Stimulated activated effector memory CD8-positive, alpha-beta T cell treated with anti-CD3 and anti-CD28 coated beads, Interleukin-12 subunit alpha, Interleukin-12 subunit beta, amount 100 ng/mL, for 72 hours (primary cell): Measurements from ENCODE around the gene ASXL1.
"Not testable (repeated sequence)": the region's sequence is repeated elsewhere in the genome, so short reads cannot be mapped to it uniquely, and the experiment has no call there.

Experiments
- ATAC-seq: fragments of 150-1000 bp; cut with Tn5 transposase; 2 replicates; pipeline ENCODE4 v1.10.0; 2021
- DNase-seq, 2 donors: peaks; one replicate each; pipeline ENCODE4 v3.0.0; 2021 to 2022; ENCODE audit warnings: low spot score in 2 of 2
- H3K27ac Mint-ChIP-seq: one replicate; pipeline ENCODE4 v1.8.0; 2022; ENCODE audit warnings: mild to moderate bottlenecking, mixed read lengths
- H3K36me3 Mint-ChIP-seq: one replicate; pipeline ENCODE4 v1.8.0; 2022; ENCODE audit warnings: mild to moderate bottlenecking, mixed read lengths
- H3K4me1 Mint-ChIP-seq: one replicate; pipeline ENCODE4 v1.8.0; 2022; ENCODE audit warnings: mixed read lengths
- H3K4me3 Mint-ChIP-seq: one replicate; pipeline ENCODE4 v1.8.0; 2022; ENCODE audit warnings: mild to moderate bottlenecking, mixed read lengths
- H3K9me3 Mint-ChIP-seq: one replicate; pipeline ENCODE4 v1.8.0; 2022; ENCODE audit warnings: mixed read lengths

Gene ASXL1

DNA sequence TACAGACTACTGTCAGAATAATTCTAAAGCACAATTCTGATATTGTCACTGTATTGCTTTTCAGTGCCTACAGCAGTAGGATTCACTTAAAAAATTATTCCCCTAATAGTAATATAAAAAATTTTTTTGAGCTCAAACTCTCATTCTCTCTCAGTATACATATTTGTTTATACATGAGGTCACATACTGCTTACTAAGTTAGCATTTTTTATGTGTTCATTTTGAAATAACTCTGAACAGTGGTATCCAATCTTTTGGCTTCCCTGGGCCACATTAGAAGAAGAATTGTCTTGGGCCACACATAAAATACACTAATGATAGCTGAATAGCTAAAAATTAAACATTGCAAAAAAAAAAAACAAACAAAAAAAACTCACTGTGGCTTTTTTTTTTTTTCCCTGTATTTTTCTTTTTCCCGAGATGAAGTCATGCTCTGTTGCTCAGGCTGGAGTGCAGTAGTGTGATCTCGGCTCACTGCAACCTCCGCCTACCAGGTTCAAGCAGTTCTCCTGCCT is 38.6 kb downstream of the ASXL1 start:
- no peaks in the 10 kb centered on the region for H3K9me3 Mint-ChIP-seq
- ATAC-seq (no peak), DNase-seq (no peak)
- H3K36me3 Mint-ChIP-seq = peaks cover 98% of the 10 kb centered on the region
- H3K27ac Mint-ChIP-seq = no peak overlapping the region
- peaks cover 30% of the 10 kb centered on the region for H3K4me1 Mint-ChIP-seq
- no peak overlapping the region for H3K4me3 Mint-ChIP-seq

DNA sequence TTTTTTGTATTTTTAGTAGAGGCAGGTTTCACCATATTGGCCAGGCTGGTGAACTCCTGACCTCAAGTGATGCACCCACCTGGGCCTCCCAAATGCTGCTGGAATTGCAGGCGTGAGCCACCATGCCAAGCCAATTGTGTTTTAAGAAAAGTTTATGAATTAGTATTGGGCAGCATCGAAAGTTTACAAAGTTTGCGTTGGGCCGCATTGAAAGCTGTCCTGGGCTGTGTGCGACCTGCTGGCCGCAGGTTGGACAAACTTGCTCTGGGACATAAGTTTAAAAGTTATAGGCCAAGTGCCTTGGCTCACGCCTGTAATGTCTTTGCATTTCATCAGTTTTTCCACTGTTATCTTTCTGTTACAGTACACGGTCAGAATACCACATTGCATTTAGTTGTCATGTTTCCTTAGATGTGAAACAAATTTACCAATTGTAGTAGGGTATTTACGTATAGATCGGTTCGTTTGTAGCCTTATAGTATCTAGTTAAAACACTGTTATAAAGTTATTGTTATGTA is 39.5 kb downstream of the ASXL1 start:
- H3K27ac Mint-ChIP-seq = no peak overlapping the region

DNA sequence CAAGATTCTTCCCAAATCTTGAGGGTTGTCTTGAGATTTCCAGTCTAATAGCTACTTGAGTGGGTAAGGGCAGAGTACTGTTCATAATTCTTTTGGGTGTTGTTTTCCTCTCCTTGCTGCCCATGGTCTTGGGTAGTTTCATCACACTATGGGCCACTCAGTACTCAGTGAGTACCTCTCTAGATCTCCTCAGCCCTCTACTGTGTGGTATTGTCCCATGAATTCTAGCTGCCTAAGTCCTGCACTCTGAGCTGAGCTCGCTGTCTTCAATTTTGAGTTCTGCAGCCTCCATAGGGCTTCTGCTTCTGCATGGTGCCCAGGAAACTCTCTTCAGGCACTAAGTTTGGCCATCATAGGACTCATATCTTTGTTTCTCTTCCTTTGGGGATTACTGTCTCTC is 42.3 kb downstream of the ASXL1 start:
- ATAC-seq (no peak), DNase-seq (no peak)
- Mint-ChIP-seq H3K9me3 (no peaks in the 10 kb centered on the region), H3K27ac (no peak overlapping the region), H3K4me1 (peaks cover 39% of the 10 kb centered on the region), H3K36me3 (peaks cover 85% of the 10 kb centered on the region), H3K4me3 (no peak overlapping the region)

More for the DNA sequence above, 39.5 kb downstream of the ASXL1 start:
- no peak for DNase-seq
- H3K36me3 Mint-ChIP-seq = peaks cover 95% of the 10 kb centered on the region
- H3K9me3 Mint-ChIP-seq = no peaks in the 10 kb centered on the region
- H3K4me3 Mint-ChIP-seq = no peak overlapping the region
- H3K4me1 Mint-ChIP-seq = peaks cover 30% of the 10 kb centered on the region
- ATAC-seq = no peak

DNA sequence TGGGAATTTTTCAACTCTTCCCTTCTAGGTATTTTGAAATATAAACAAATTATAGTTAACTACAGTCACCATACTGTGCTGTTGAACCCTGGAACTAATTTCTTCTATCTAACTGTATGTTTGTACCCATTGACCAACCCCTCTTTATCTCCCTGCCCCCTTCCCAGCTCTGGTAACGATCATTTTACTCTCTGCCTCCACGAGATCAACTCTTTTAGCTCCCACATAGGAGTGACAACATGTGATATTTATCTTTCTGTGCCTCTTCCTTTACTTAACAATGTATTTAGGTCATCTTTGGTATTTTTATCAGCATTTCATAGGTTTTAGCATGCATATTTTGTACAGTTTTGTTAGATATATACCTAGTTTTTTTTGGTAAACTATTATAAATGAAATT is 45.9 kb downstream of the ASXL1 start:
- H3K4me3 Mint-ChIP-seq = no peak overlapping the region
- H3K36me3 Mint-ChIP-seq = peaks cover 75% of the 10 kb centered on the region
- H3K27ac Mint-ChIP-seq = no peak overlapping the region
- H3K4me1 Mint-ChIP-seq = peaks cover 52% of the 10 kb centered on the region
- H3K9me3 Mint-ChIP-seq = no peaks in the 10 kb centered on the region
- no peak for ATAC-seq
- DNase-seq = no peak

DNA sequence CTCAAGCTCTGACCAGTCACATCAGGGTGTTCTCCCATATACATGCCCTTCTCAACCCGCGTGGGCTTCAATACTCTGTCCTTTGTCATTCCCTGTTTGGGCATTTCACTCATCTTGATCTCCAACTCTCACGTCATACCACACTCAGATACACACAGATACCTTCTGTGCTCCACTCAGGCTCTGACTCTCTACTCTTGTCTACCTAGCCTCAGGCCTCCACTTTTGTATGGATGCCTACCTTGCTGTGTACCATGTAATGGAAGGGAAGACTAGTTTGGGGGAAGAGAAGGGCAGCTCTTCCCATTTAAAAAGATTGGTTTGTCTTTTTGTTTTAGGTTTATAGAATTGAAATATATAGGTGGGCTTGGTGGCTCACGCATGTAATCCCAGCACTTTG is 48.6 kb downstream of the ASXL1 start:
- H3K4me3 Mint-ChIP-seq = peak overlapping the region; percentile 47
- ATAC-seq = peak; percentile 42
- H3K9me3 Mint-ChIP-seq = no peaks in the 10 kb centered on the region
- H3K4me1 Mint-ChIP-seq = peaks cover 39% of the 10 kb centered on the region
- no peak for DNase-seq
- H3K27ac Mint-ChIP-seq = peak overlapping the region; percentile 69
- H3K36me3 Mint-ChIP-seq = peaks cover 75% of the 10 kb centered on the region

DNA sequence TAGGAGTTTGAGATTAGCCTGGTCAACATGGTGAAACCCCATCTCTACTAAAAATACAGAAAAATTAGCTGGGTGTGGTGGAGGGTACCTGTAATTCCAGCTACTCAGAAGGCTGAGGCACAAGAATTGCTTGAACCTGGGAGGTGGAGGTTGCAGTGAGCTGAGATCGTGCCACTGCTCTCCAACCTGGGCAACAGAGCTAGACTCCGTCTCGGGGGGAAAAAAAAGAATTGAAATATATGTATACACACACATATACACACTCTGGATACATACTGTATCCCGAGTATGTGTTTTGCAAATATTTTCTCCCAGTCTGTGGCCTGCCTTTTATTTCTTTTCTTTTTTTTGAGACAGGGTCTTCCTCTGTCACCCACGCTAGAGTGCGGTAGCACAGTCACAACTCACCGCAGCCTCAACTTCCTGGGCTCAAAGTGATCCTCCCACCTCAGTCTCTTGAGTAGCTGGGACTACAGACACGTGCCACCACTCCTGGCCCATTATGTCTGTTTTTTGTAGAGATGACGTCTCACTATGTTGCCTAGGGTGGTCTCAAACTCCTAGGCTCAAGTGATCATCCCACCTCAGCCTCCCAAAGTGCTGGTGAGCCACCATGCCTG is 49.1 kb downstream of the ASXL1 start:
- H3K36me3 Mint-ChIP-seq = peaks cover 76% of the 10 kb centered on the region
- H3K4me3 Mint-ChIP-seq = peak overlapping the region; percentile 47
- H3K4me1 Mint-ChIP-seq = peaks cover 44% of the 10 kb centered on the region
- H3K27ac Mint-ChIP-seq = peak overlapping the region; percentile 69
- ATAC-seq (peak; percentile 98), DNase-seq (peak in 1 of 2 donors; percentile 26)
- not testable (repeated sequence) for H3K9me3 Mint-ChIP-seq

DNA sequence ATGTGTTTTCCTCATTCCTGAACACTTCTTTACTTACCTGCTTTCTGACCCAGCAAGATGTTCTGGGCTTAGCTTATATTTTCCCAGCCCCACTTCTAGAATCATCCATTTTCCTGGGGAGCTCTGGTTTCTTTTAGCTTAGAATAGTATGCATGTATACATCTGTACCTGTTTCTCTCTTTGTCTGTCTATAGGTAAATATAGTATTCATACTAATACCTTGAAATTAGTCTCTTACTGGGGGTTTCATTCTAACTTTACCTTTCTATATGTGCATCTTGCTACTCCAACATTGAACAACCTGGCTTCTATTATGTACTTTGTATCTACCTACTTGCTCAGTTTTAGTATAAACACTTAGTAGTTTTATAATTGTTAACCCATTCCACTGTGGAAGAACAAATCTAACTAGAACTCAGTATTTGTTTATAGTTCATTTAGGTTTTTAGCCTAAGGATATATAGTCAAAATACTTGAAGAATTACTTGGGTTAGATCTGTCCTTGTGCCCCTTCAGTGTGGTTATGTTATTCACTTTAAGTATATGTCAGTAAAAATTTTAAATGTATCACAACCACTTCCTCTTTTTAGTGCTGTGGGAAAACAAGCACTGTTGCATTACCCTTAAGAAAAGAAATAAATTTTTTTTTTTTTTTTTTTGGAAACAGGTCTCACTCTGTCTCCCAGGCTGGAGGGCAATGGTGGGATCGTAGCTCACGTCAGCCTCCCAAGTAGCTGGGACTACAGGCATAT is 54.0 kb downstream of the ASXL1 start:
- ATAC-seq = no peak
- Mint-ChIP-seq H3K9me3 (no peaks in the 10 kb centered on the region), H3K27ac (no peak overlapping the region), H3K36me3 (peaks cover 82% of the 10 kb centered on the region), H3K4me3 (no peak overlapping the region), H3K4me1 (peaks cover 53% of the 10 kb centered on the region)
- DNase-seq = no peak

DNA sequence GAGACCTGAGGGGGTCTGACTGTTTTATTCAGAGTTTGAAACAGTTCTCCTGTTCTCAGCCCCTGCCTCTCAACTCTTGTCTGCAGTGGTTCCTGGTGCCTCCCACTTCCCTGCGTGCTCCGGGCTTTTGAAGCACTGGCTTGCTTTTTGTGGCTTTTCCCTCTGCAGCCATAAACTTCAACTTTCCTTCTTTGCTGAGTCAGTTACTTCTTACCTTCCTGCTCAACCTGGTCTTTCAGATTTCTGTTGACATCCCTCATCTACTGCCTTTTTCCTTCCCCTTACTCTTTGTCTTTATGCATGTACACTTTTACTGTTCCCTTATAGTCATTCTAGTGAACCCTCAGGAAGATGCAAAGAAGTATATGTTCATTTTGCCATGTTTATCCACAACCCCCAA is 57.4 kb downstream of the ASXL1 start:
- no peak for DNase-seq
- Mint-ChIP-seq H3K27ac (no peak overlapping the region), H3K9me3 (no peaks in the 10 kb centered on the region), H3K36me3 (peaks cover 76% of the 10 kb centered on the region), H3K4me3 (no peak overlapping the region), H3K4me1 (peaks cover 58% of the 10 kb centered on the region)
- no peak for ATAC-seq

DNA sequence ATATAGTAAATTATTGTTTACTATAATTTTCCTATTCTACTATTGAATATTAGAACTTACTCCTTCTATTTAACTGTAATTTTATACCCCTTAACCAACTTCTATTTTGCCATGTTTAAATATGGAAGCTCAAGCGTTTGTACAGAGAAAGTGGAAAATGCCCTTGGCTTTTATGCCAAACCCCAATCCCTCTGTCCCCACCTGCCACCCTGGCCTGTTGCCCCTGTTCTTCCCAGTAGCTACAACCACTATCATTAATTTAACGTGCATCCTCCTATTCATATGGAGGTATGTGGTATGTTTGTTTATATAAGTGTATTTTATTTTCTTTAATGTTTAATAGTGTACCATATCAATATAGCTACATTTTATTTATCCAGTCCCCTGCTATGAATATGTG is 58.1 kb downstream of the ASXL1 start:
- H3K36me3 Mint-ChIP-seq = peaks cover 70% of the 10 kb centered on the region
- DNase-seq = no peak
- H3K4me1 Mint-ChIP-seq = peaks cover 58% of the 10 kb centered on the region
- no peaks in the 10 kb centered on the region for H3K9me3 Mint-ChIP-seq
- ATAC-seq = no peak
- H3K4me3 Mint-ChIP-seq = no peak overlapping the region
- H3K27ac Mint-ChIP-seq = no peak overlapping the region

DNA sequence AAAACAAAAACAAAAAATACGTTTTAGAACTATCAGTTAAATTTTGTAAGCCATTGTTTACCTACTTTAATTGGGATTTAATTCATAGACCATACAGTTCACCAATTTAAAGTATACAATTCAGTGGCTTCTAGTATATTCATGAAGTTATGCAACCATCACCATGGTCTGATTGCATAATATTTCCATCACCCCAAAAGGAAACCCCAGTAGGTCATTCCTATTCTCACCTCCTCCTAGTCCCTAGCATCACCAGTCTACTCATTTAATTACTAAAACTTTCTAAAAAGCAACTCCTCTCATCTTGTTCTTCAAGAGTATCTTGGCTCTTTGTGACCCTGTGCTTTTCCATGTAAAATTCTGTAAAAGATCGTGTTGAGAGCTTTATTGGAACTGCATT is 60.2 kb downstream of the ASXL1 start:
- peaks cover 68% of the 10 kb centered on the region for H3K36me3 Mint-ChIP-seq
- DNase-seq (no peak), ATAC-seq (peak; percentile 51)
- peak overlapping the region; percentile 18 for H3K27ac Mint-ChIP-seq
- H3K4me3 Mint-ChIP-seq = no peak overlapping the region
- no peaks in the 10 kb centered on the region for H3K9me3 Mint-ChIP-seq
- peaks cover 42% of the 10 kb centered on the region for H3K4me1 Mint-ChIP-seq

DNA sequence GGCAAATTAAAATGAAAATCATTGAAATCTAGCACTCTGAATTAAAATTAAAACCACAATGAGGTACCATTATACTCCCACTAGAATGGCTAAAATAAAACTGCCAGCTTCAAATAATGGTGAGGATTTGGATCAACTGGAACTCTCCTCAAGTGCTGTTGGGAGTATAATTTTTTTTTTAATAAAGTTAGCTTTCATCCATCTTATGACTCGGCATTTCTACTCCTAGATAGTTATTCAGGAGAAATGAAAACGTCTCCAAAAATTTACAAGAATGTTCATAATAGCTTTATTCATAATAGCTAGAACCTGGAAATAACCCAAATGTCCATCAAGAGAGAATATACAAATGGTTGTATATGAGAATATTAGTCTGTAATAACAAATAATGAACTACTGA is 63.2 kb downstream of the ASXL1 start:
- no peak for ATAC-seq
- H3K36me3 Mint-ChIP-seq = peaks cover 76% of the 10 kb centered on the region
- no peak overlapping the region for H3K4me3 Mint-ChIP-seq

DNA sequence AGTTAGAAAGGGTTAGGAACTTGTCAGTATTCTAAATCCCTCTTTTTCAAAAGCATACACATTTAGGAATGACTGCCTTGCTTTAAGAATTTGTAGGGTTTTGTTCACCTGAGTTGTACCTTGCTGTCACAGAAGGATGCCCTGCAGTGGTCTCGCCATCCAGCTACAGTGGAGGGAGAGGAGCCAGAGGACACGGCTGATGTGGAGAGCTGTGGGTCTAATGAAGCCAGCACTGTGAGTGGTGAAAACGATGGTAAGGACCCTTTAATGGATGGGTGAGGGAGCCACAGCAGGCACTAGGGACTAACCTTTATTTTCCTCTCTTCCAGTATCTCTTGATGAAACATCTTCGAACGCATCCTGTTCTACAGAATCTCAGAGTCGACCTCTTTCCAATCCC is 69.9 kb downstream of the ASXL1 start:
- Mint-ChIP-seq H3K27ac (peak overlapping the region; percentile 11), H3K4me1 (peaks cover 22% of the 10 kb centered on the region), H3K4me3 (no peak overlapping the region), H3K36me3 (peaks cover 95% of the 10 kb centered on the region), H3K9me3 (no peaks in the 10 kb centered on the region)
- ATAC-seq (no peak), DNase-seq (no peak)

More for the DNA sequence above, 63.2 kb downstream of the ASXL1 start:
- DNase-seq = no peak
- Mint-ChIP-seq H3K4me1 (peaks cover 29% of the 10 kb centered on the region), H3K9me3 (no peaks in the 10 kb centered on the region), H3K27ac (no peak overlapping the region)

DNA sequence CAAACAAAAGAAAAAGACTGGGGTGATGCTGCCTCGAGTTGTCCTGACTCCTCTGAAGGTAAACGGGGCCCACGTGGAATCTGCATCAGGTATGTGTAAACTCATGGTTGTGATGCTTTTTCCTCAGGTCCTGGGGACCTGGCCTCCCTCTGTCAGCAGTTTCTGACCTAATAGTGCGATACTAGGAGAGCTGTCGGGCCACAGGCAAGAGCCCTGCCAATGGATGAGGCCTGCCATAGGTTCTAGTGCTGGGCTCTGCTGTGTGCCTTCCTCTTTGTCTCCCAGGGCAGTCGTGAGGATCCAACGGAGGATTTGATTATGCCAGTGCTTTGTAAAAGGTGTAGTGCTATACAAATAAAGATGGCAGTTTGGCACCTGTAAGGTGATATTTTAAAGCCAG is 71.2 kb downstream of the ASXL1 start:
- H3K27ac Mint-ChIP-seq = peak overlapping the region; percentile 11
- no peaks in the 10 kb centered on the region for H3K9me3 Mint-ChIP-seq
- ATAC-seq = no peak
- H3K4me1 Mint-ChIP-seq = peaks cover 22% of the 10 kb centered on the region
- no peak for DNase-seq
- H3K36me3 Mint-ChIP-seq = peaks cover 98% of the 10 kb centered on the region
- no peak overlapping the region for H3K4me3 Mint-ChIP-seq

DNA sequence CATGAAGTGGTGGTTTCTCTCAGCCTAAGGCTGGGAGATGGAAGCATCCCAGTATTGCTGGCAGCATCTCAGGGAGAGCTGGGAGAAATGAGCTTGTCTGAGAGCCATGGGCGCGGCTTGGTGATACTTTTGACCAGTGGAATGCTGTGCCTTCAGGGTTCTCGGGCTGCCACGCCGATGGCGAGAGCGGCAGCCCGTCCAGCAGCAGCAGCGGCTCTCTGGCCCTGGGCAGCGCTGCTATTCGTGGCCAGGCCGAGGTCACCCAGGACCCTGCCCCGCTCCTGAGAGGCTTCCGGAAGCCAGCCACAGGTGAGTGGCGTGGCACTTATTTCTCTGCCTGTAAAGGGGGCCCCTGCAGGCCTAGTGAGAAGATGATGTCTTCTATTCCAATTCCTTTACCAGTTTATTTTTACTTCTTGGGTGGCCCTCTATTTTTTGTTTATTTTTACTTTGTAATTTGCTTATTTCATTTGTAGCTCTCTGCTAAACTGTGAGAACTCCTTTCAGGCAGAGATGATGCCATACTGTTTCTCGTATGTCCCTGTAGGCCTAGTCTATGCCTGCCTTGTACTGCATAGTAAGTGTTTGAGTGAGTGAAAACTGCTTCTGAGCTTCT is 71.7 kb downstream of the ASXL1 start:
- no peak overlapping the region for H3K27ac Mint-ChIP-seq
- H3K4me3 Mint-ChIP-seq = no peak overlapping the region
- no peak for DNase-seq

DNA sequence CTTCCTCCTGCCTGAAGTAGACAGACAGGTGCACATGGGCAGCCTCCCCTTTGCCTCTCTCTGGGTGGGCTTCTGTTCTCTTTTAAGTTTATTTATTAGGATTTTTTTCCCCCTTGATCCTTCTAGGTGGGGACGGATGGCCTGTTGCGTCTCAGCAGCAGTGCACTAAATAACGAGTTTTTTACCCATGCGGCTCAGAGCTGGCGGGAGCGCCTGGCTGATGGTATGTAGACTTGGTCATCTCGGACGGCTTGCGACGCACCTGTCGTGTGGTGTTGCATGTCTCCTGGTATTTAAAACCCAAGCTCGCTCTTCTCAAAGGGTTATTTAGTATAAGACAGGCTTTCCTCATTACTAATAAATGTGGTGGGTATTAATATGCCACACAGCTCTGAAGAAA is 73.3 kb downstream of the ASXL1 start:
- ATAC-seq = no peak
- DNase-seq = no peak
- peak overlapping the region; percentile 54 for H3K27ac Mint-ChIP-seq
- no peaks in the 10 kb centered on the region for H3K9me3 Mint-ChIP-seq
- H3K4me1 Mint-ChIP-seq = peaks cover 10% of the 10 kb centered on the region
- H3K4me3 Mint-ChIP-seq = no peak overlapping the region
- H3K36me3 Mint-ChIP-seq = peaks cover 100% of the 10 kb centered on the region

More for the DNA sequence above, 71.7 kb downstream of the ASXL1 start:
- Mint-ChIP-seq H3K4me1 (peaks cover 20% of the 10 kb centered on the region), H3K36me3 (peaks cover 100% of the 10 kb centered on the region), H3K9me3 (no peaks in the 10 kb centered on the region)
- no peak for ATAC-seq
